NCI-H2107 treated with DMSO at 0.1 percent for 48 hours (cell line): ENCODE data around the gene DENND6A.
"Not testable (repeated sequence)": the region's sequence is repeated elsewhere in the genome, so short reads cannot be mapped to it uniquely, and the experiment has no call there.

Experiments
- DNase-seq: peaks from one replicate; lab custom pipeline; 2025; ENCODE audit not compliant: unreplicated experiment; lab: John Stamatoyannopoulos, UW

The DENND6A gene

GRCh38 chr3:57644740-57645139, 48.1 kb downstream of the DENND6A start:
- DNase-seq = no peak

GRCh38 chr3:57637391-57637790, 55.5 kb downstream of the DENND6A start:
- DNase-seq = no peak

GRCh38 chr3:57634259-57634658, 58.6 kb downstream of the DENND6A start:
- DNase-seq = not testable (repeated sequence)

- DNase-seq = peak; percentile 79
Measured at GRCh38 chr3:57627976-57628375, 64.9 kb downstream of the DENND6A start.

- DNase-seq = no peak
Measured at GRCh38 chr3:57624801-57625200, 68.1 kb downstream of the DENND6A start.

GRCh38 chr3:57622362-57622761, 70.5 kb downstream of the DENND6A start:
- no peak for DNase-seq

GRCh38 chr3:57617739-57618138, 75.1 kb downstream of the DENND6A start:
- no peak for DNase-seq

- DNase-seq = no peak
Measured at GRCh38 chr3:57616233-57616632, 76.6 kb downstream of the DENND6A start.

- DNase-seq = not testable (repeated sequence)
Measured at GRCh38 chr3:57611870-57612269, 81.0 kb downstream of the DENND6A start.

- DNase-seq = no peak
Measured at GRCh38 chr3:57605683-57606082, 87.2 kb downstream of the DENND6A start.

- no peak for DNase-seq
Measured at GRCh38 chr3:57604971-57605370, 87.9 kb downstream of the DENND6A start.

- DNase-seq = no peak
Measured at GRCh38 chr3:57600195-57600594, 92.7 kb downstream of the DENND6A start.

GRCh38 chr3:57598765-57599360, 94.0 kb downstream of the DENND6A start:
- no peak for DNase-seq

GRCh38 chr3:57597127-57597923, 95.6 kb downstream of the DENND6A start, which contains the start of gene ARF4:
Gene ARF4 (minus strand): TSS chr3:57597344. CDS start chr3:57597140, 204 bp downstream.
- DNase-seq = peak; percentile 94

- DNase-seq = no peak
Measured at GRCh38 chr3:57596495-57597126, 96.3 kb downstream of the DENND6A start.

GRCh38 chr3:57594576-57594975, 98.3 kb downstream of the DENND6A start:
- no peak for DNase-seq

- DNase-seq = no peak
Measured at GRCh38 chr3:57594144-57594543, 98.7 kb downstream of the DENND6A start.

GRCh38 chr3:57592306-57592705, 100.6 kb downstream of the DENND6A start:
- DNase-seq = no peak

GRCh38 chr3:57587905-57588304, 105.0 kb downstream of the DENND6A start:
- no peak for DNase-seq

GRCh38 chr3:57586778-57587177, 106.1 kb downstream of the DENND6A start:
- DNase-seq = no peak

- DNase-seq = no peak
Measured at GRCh38 chr3:57583544-57583943, 109.3 kb downstream of the DENND6A start.
